DMS114 treated with DMSO at 0.1 percent for 48 hours (cell line): Measurements from ENCODE around the gene FOSL2.

ENCODE experiments used
- DNase-seq: peaks from one replicate; lab custom pipeline; 2025; ENCODE audit not compliant: unreplicated experiment; lab: John Stamatoyannopoulos, UW

FOSL2 gene

GRCh38 chr2:28394331-28394877 lies 1.7 kb downstream of the FOSL2 start:
- DNase-seq: no peak

- DNase-seq: peak; percentile 27
These were observed 2.3 kb downstream of the FOSL2 start for GRCh38 chr2:28394997-28395333.

GRCh38 chr2:28395334-28396061 lies 2.8 kb downstream of the FOSL2 start:
- DNase-seq: no peak

GRCh38 chr2:28397043-28397381 lies 4.4 kb downstream of the FOSL2 start:
- DNase-seq: no peak

GRCh38 chr2:28398101-28398834 lies 5.6 kb downstream of the FOSL2 start:
- DNase-seq: no peak

- DNase-seq: no peak
These were observed 6.6 kb downstream of the FOSL2 start for GRCh38 chr2:28399289-28399688.

- no peak for DNase-seq
These were observed 7.3 kb downstream of the FOSL2 start for GRCh38 chr2:28399956-28400355.

GRCh38 chr2:28400419-28400818 lies 7.8 kb downstream of the FOSL2 start:
- no peak for DNase-seq

GRCh38 chr2:28400921-28401320 lies 8.3 kb downstream of the FOSL2 start:
- DNase-seq: no peak

GRCh38 chr2:28401411-28401810 lies 8.8 kb downstream of the FOSL2 start:
- no peak for DNase-seq

- DNase-seq: no peak
These were observed 9.4 kb downstream of the FOSL2 start for GRCh38 chr2:28401948-28402550.

GRCh38 chr2:28403370-28403956 lies 10.8 kb downstream of the FOSL2 start:
- DNase-seq: no peak

- DNase-seq: no peak
These were observed 11.4 kb downstream of the FOSL2 start for GRCh38 chr2:28404086-28404485.

- no peak for DNase-seq
These were observed 12.9 kb downstream of the FOSL2 start for GRCh38 chr2:28405537-28405936.

GRCh38 chr2:28406276-28407096 lies 13.8 kb downstream of the FOSL2 start:
- no peak for DNase-seq

- no peak for DNase-seq
These were observed 14.7 kb downstream of the FOSL2 start for GRCh38 chr2:28407131-28407975.

- DNase-seq: no peak
These were observed 15.5 kb downstream of the FOSL2 start for GRCh38 chr2:28407976-28408690.

- no peak for DNase-seq
These were observed 16.3 kb downstream of the FOSL2 start for GRCh38 chr2:28408764-28409599.
